Nephron progenitor cell (in vitro differentiated cells): Measurements from ENCODE around the gene EMX1.
"Not testable (repeated sequence)": the region's sequence is repeated elsewhere in the genome, so short reads cannot be mapped to it uniquely, and the experiment has no call there.

Experiments
- DNase-seq: peaks from one replicate; pipeline ENCODE4 v3.0.0; 2021
- H3K27ac Mint-ChIP-seq: 2 replicates; pipeline ENCODE4 v1.8.0; 2021; ENCODE audit warnings: mild to moderate bottlenecking, moderate library complexity, mixed read lengths
- H3K27me3 Mint-ChIP-seq: 2 replicates; pipeline ENCODE4 v1.8.0; 2021; ENCODE audit warnings: mild to moderate bottlenecking, low read depth, mixed read lengths; ENCODE audit not compliant: poor library complexity
- H3K36me3 Mint-ChIP-seq: 2 replicates; pipeline ENCODE4 v1.8.0; 2021; ENCODE audit warnings: low read depth, mixed read lengths
- H3K4me1 Mint-ChIP-seq: 2 replicates; pipeline ENCODE4 v1.8.0; 2021; ENCODE audit warnings: mixed read lengths
- H3K4me3 Mint-ChIP-seq: 2 replicates; pipeline ENCODE4 v1.8.0; 2021; ENCODE audit warnings: mild to moderate bottlenecking, moderate library complexity, mixed read lengths
- H3K9me3 Mint-ChIP-seq: 2 replicates; pipeline ENCODE4 v1.8.0; 2021; ENCODE audit warnings: mild to moderate bottlenecking, moderate library complexity, mixed read lengths
- TF ChIP-seq, protein P1 (sequence below): fragments of 200-600 bp; sonication (generic); IDR thresholded peaks from 2 replicates; pipeline ENCODE4 v1.5.0; 2021; ENCODE audit warnings: antibody characterized with exemption

The EMX1 gene

GRCh38 chr2:72896446-72896845 lies 20.9 kb upstream of the EMX1 start:
- peaks cover 74% of the 10 kb centered on the region for H3K27me3 Mint-ChIP-seq
- H3K36me3 Mint-ChIP-seq, result no peaks in the 10 kb centered on the region
- no peak for DNase-seq
- no peak overlapping the region for H3K27ac Mint-ChIP-seq
- H3K4me3 Mint-ChIP-seq, result no peak overlapping the region
- H3K4me1 Mint-ChIP-seq, result peaks cover 26% of the 10 kb centered on the region
- no peaks in the 10 kb centered on the region for H3K9me3 Mint-ChIP-seq
- TF ChIP-seq, protein P1, sequence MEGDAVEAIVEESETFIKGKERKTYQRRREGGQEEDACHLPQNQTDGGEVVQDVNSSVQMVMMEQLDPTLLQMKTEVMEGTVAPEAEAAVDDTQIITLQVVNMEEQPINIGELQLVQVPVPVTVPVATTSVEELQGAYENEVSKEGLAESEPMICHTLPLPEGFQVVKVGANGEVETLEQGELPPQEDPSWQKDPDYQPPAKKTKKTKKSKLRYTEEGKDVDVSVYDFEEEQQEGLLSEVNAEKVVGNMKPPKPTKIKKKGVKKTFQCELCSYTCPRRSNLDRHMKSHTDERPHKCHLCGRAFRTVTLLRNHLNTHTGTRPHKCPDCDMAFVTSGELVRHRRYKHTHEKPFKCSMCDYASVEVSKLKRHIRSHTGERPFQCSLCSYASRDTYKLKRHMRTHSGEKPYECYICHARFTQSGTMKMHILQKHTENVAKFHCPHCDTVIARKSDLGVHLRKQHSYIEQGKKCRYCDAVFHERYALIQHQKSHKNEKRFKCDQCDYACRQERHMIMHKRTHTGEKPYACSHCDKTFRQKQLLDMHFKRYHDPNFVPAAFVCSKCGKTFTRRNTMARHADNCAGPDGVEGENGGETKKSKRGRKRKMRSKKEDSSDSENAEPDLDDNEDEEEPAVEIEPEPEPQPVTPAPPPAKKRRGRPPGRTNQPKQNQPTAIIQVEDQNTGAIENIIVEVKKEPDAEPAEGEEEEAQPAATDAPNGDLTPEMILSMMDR, result no peak

DNA sequence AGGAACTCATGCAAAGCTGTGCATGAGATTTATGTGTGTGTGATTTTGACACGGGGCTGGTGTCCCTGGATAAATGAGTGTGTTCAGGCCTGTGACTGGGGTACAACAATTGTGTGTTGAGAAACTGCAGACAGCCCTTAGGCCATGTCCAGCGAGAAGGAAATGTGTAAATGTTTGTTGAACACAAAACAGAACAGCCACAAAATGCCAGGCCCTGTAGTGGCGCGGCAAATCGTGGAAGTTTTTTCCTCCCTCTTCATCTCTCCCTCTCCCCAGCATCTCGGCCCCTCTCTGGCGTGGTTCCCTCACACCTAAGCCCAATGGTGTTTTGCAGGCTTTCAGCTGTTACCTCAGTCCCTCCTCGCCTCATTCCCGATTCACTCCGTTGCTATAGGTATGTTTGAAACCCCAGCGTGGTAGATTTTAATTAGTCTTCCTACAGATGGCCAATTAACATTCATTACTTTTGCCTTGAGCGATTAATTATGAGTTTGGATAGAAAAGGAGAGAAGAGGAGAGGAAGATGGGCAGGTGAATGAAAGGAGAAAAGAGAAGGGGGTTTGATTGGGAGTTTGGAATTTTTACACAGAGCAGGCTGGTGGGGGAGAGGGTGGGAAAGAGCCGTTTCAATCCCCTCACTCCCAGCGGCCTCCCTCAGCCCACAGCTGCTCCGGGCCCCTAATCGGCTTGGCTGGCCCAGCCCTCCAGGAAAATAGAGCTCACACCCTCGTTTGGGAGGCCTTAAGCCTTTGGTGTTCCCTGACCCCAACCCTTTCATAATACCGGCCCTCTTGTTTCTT lies 19.3 kb upstream of the EMX1 start:
- no peaks in the 10 kb centered on the region for H3K36me3 Mint-ChIP-seq
- H3K27me3 Mint-ChIP-seq, result peaks cover 83% of the 10 kb centered on the region
- no peak for DNase-seq
- TF ChIP-seq, protein P1, result no peak
- H3K9me3 Mint-ChIP-seq, result no peaks in the 10 kb centered on the region
- no peak overlapping the region for H3K27ac Mint-ChIP-seq
- H3K4me3 Mint-ChIP-seq, result no peak overlapping the region
- peaks cover 26% of the 10 kb centered on the region for H3K4me1 Mint-ChIP-seq

GRCh38 chr2:72898585-72898906 lies 18.8 kb upstream of the EMX1 start:
- Mint-ChIP-seq H3K4me1 (peaks cover 26% of the 10 kb centered on the region), H3K9me3 (no peaks in the 10 kb centered on the region), H3K36me3 (no peaks in the 10 kb centered on the region), H3K27ac (no peak overlapping the region), H3K27me3 (peaks cover 88% of the 10 kb centered on the region), H3K4me3 (no peak overlapping the region)
- TF ChIP-seq, protein P1, result no peak
- DNase-seq, result no peak

- DNase-seq, result no peak
- Mint-ChIP-seq H3K27ac (no peak overlapping the region), H3K4me1 (peaks cover 11% of the 10 kb centered on the region), H3K9me3 (no peaks in the 10 kb centered on the region), H3K4me3 (no peak overlapping the region), H3K27me3 (peaks cover 88% of the 10 kb centered on the region), H3K36me3 (no peaks in the 10 kb centered on the region)
- TF ChIP-seq, protein P1, result no peak
These were observed 17.0 kb upstream of the EMX1 start for GRCh38 chr2:72900191-72900825.

DNA sequence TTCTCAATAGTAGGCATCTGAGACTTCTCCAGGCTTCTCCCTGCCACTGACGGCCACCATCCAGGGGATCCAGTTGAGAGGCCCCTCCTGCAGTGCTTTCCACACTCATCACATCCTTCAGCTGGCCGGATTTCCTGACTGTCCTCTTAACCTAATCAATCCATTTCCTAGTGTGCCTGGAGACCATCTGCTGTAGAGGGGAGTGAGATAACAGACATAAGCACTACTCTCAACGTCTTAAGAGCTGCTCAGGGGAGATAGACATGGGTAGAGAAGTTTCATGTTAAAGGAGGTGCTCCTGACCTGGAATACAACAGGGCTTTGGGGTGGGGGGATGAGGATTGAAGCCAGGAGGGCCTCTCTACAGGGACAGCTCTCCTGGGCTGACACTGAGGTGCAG lies 15.9 kb upstream of the EMX1 start:
- H3K36me3 Mint-ChIP-seq, result no peaks in the 10 kb centered on the region
- TF ChIP-seq, protein P1, result no peak
- peaks cover 87% of the 10 kb centered on the region for H3K27me3 Mint-ChIP-seq
- H3K27ac Mint-ChIP-seq, result no peak overlapping the region
- no peak for DNase-seq
- peaks cover 5% of the 10 kb centered on the region for H3K4me1 Mint-ChIP-seq
- peaks cover 5% of the 10 kb centered on the region for H3K9me3 Mint-ChIP-seq
- no peak overlapping the region for H3K4me3 Mint-ChIP-seq

- H3K4me3 Mint-ChIP-seq, H3K27ac Mint-ChIP-seq, H3K4me1 Mint-ChIP-seq, DNase-seq, H3K9me3 Mint-ChIP-seq, H3K36me3 Mint-ChIP-seq: not testable (repeated sequence)
- peaks cover 95% of the 10 kb centered on the region for H3K27me3 Mint-ChIP-seq
These were observed 9.9 kb upstream of the EMX1 start for GRCh38 chr2:72907369-72907768.
